PFSK-1 (cell line): ENCODE measurements around the gene PACS2.

Experiments
- FOXP2 ChIP-seq: optimal IDR thresholded peaks from 2 replicates; pipeline ENCODE3; 2011; ENCODE audit warnings: borderline replicate concordance, control low read depth, inconsistent platforms; ENCODE audit not compliant: insufficient read depth; ENCODE audit errors: extremely low read length, extremely low read depth
- POLR2AphosphoS5 ChIP-seq: IDR thresholded peaks from 2 replicates; pipeline ENCODE4 v1.6.1; 2012; ENCODE audit warnings: low read depth, mild to moderate bottlenecking, control low read depth, low read length, moderate library complexity
- REST ChIP-seq, 2 experiments: IDR thresholded peaks; 2 replicates each; pipeline versions ENCODE4 v1.6.1 to v1.8.0; 2011 to 2012; ENCODE audit warnings: low read depth in 2 of 2, low read length in 2 of 2, control low read depth in 1 of 2, inconsistent platforms in 1 of 2, mild to moderate bottlenecking in 1 of 2, moderate library complexity in 1 of 2; ENCODE audit not compliant: insufficient read depth in 1 of 2
- SIN3A ChIP-seq: IDR thresholded peaks from 2 replicates; pipeline ENCODE4 v1.6.1; 2012; ENCODE audit warnings: mild to moderate bottlenecking, low read length, moderate library complexity, borderline replicate concordance; ENCODE audit not compliant: insufficient read depth
- TAF1 ChIP-seq: IDR thresholded peaks from 2 replicates; pipeline ENCODE4 v1.6.1; 2012; ENCODE audit warnings: low read length, control low read depth, borderline replicate concordance; ENCODE audit not compliant: insufficient read depth

GRCh38 chr14:105440554-105440900 lies 126.0 kb downstream of the PACS2 start:
- TF ChIP-seq POLR2AphosphoS5 = no peak
- TF ChIP-seq SIN3A = no peak
- TF ChIP-seq REST (IDR thresholded peaks at IDR 0.05; ENCODE audit: insufficient read depth in 1 of 2, low read depth in 2 of 2, low read length in 2 of 2) = no peak
- no peak for TF ChIP-seq TAF1
- no peak for TF ChIP-seq FOXP2
